Omental fat pad (tissue), 4 donors: ENCODE measurements around the gene SNIP1. TPM values are rescaled to one million over a fixed set of nuclear protein-coding genes. Genes with fewer than 3 reads are reported as not detected.

Experiments used
- ATAC-seq: fragments of 150-250 bp; one replicate; pipeline ENCODE4 v1.9.1; 2016; ENCODE audit warnings: mild to moderate bottlenecking, moderate library complexity; ENCODE audit not compliant: low FRiP score
- DNase-seq: peaks from one replicate; pipeline ENCODE4 v3.0.0-alpha.2; 2019; ENCODE audit warnings: low spot score
- total RNA-seq, 4 donors: library from RNA; depleted of rRNA; stranded (reverse); fragments of >200 nt; gene quantifications; one replicate each; pipeline ENCODE4 v1.1.0, GENCODE V29; 2016
- TF ChIP-seq, protein P1 (sequence below), 3 donors: fragments of 450-650 bp; IDR thresholded peaks; one replicate each; pipeline ENCODE4 v1.5.1; 2016 to 2017; ENCODE audit warnings: antibody characterized with exemption in 3 of 3, mild to moderate bottlenecking in 3 of 3, moderate library complexity in 2 of 3

SNIP1 gene
- total RNA-seq, 4 donors from 2014 or later: 11.6 to 27.6 (median 15.7) TPM

GRCh38 chr1:37501661-37502060, 52.4 kb downstream of the SNIP1 start:
- TF ChIP-seq, protein P1, sequence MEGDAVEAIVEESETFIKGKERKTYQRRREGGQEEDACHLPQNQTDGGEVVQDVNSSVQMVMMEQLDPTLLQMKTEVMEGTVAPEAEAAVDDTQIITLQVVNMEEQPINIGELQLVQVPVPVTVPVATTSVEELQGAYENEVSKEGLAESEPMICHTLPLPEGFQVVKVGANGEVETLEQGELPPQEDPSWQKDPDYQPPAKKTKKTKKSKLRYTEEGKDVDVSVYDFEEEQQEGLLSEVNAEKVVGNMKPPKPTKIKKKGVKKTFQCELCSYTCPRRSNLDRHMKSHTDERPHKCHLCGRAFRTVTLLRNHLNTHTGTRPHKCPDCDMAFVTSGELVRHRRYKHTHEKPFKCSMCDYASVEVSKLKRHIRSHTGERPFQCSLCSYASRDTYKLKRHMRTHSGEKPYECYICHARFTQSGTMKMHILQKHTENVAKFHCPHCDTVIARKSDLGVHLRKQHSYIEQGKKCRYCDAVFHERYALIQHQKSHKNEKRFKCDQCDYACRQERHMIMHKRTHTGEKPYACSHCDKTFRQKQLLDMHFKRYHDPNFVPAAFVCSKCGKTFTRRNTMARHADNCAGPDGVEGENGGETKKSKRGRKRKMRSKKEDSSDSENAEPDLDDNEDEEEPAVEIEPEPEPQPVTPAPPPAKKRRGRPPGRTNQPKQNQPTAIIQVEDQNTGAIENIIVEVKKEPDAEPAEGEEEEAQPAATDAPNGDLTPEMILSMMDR (IDR thresholded peaks at IDR 0.05): no peak
- DNase-seq (no peak), ATAC-seq (no peak)

GRCh38 chr1:37498872-37499617, 55.0 kb downstream of the SNIP1 start:
- DNase-seq (no peak), ATAC-seq (no peak)
- TF ChIP-seq, protein P1 (IDR thresholded peaks at IDR 0.05): no peak

GRCh38 chr1:37497832-37498231, 56.3 kb downstream of the SNIP1 start:
- DNase-seq (no peak), ATAC-seq (no peak)
- TF ChIP-seq, protein P1 (IDR thresholded peaks at IDR 0.05): no peak

DNA sequence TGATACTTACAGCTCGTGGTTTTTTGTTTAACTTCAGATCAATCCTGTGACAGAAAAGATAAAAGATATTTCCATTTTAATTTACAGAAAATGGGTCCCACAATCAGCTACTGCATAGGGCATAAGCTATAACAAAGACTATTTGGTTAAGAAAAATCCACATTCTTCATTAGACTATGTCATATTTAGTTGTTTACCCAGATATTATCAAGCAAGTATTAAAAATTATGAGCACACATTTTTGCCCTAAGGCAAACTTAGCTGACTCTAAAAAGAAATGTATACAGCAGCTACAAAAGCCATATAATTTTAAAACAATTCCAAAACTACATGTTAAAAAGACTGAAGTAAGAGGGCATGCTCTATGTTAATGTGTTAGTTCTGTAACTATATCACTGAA, 58.2 kb downstream of the SNIP1 start:
- DNase-seq (no peak), ATAC-seq (no peak)
- TF ChIP-seq, protein P1 (IDR thresholded peaks at IDR 0.05): no peak

GRCh38 chr1:37493336-37494098, 60.6 kb downstream of the SNIP1 start:
- ATAC-seq: no peak
- TF ChIP-seq, protein P1 (IDR thresholded peaks at IDR 0.05): no peak
- no peak for DNase-seq

- ATAC-seq (no peak), DNase-seq (no peak)
- TF ChIP-seq, protein P1 (IDR thresholded peaks at IDR 0.05): no peak
Observed at GRCh38 chr1:37487619-37487984, 66.5 kb downstream of the SNIP1 start.
